Measurements from ENCODE around the gene TTR. TPM values are rescaled to one million over a fixed set of nuclear protein-coding genes. Genes with fewer than 3 reads are reported as not detected.

TTR gene
- total and polyA plus RNA-seq, 12 donors: 0.25 to 1.6 (median 0.82) TPM; not detected in 6

DNA sequence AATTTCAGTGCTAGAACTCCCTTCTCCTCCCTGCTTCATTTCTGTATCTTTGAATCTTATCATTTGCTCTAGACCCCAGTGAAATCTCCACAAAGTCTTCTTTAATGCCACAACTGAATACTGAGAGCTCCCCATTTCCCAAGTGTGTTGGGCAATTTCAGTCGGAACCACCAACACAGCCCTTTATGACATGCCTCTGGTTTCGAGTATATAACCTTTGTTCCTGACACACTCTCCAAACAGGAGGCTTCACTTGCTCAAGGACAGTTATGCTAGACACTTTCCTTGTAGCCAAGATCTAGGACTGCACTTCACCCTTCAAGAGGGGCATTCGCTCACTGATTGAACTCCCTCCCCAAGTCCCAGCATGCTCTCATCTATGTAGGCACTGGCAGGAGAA is 18.6 kb upstream of the TTR start:
- Histone ChIP-seq H3K27me3 (no peaks in the 10 kb centered on the region), H3K27ac (no peak overlapping the region), H3K4me1 (replicated peaks in 1 of 2) (no peaks in the 10 kb centered on the region), H3K4me3 (no peak overlapping the region), H3K36me3 (replicated peaks in 1 of 2) (no peaks in the 10 kb centered on the region), H3K9me3 (replicated peaks in 1 of 3) (no peaks in the 10 kb centered on the region)
- no peak for DNase-seq
- 77 to 85% (median 83%) methylated on average over 2 to 3 of the region's 3 CpGs for WGBS, 4 donors
- intact Hi-C loops (cut with DNase I): no loop called here
- no peak for TF ChIP-seq POLR2A (IDR thresholded peaks at IDR 0.05)
- TF ChIP-seq, protein P1, sequence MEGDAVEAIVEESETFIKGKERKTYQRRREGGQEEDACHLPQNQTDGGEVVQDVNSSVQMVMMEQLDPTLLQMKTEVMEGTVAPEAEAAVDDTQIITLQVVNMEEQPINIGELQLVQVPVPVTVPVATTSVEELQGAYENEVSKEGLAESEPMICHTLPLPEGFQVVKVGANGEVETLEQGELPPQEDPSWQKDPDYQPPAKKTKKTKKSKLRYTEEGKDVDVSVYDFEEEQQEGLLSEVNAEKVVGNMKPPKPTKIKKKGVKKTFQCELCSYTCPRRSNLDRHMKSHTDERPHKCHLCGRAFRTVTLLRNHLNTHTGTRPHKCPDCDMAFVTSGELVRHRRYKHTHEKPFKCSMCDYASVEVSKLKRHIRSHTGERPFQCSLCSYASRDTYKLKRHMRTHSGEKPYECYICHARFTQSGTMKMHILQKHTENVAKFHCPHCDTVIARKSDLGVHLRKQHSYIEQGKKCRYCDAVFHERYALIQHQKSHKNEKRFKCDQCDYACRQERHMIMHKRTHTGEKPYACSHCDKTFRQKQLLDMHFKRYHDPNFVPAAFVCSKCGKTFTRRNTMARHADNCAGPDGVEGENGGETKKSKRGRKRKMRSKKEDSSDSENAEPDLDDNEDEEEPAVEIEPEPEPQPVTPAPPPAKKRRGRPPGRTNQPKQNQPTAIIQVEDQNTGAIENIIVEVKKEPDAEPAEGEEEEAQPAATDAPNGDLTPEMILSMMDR (IDR thresholded peaks at IDR 0.05): no peak

DNA sequence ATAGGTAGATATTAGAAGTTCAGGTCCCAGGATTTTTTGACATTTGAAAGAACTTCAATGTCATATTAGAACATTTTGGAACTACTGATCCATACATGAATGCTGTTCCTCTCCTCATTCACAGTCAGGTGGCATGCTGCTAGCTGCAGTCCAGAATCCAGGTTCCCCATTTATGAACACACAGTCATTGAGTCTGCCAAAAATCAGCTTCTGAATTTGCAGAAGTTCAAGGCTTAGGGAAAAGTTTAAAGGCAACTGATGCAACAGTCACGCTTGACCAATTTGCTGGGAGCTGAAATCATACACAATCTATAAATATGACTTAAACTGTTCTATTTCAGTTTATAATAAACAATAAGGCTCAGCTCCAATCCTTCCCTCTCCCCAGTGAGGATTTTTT is 17.3 kb upstream of the TTR start:
- 47 to 67% (median 56%) methylated on average over 1 of the region's 1 CpG for WGBS, 4 donors
- intact Hi-C loops (cut with DNase I): no loop called here
- no peaks in the 10 kb centered on the region for H3K4me1 ChIP-seq (replicated peaks in 1 of 2)

DNA sequence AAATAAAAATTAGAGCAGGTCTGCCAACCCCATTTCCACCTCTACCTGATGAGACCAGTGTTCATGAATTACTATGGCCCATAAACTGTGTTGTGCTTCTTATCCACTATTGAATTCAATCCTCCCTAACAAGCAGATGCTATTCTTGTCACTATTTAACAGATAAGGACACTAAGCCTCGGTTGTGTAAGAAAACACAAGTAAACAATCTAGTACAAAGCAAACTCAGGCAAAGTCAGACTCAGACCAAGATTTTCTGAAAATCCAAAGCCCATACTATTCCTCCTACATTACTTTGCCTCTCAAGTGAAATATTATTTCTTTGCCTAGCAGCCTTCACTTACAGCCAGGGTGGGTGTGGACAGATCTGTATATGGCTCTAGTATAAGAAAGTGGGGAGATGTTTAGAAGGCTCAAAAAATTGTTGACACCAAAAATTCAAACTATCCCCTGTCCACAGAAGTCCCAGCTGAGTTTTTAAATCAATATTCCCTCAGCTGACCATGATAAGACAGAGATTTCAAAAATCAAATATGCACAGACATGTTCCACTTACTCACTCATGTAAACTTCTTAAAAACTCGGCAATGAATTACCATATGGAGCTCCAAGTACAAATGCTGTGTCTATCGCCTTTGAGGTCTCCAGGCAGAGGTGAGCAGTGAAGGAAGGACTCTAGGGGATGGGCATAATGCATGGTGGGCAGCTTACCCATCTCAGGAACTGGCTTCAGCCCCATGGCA is 16.0 kb upstream of the TTR start:
- 77 to 83% (median 79%) methylated on average over 3 of the region's 3 CpGs for WGBS, 4 donors

More for the DNA sequence above, 17.3 kb upstream of the TTR start:
- no peak overlapping the region for H3K27ac ChIP-seq
- no peak for DNase-seq
- no peak overlapping the region for H3K4me3 ChIP-seq
- no peaks in the 10 kb centered on the region for H3K36me3 ChIP-seq (replicated peaks in 1 of 2)
- no peaks in the 10 kb centered on the region for H3K27me3 ChIP-seq
- no peak for TF ChIP-seq POLR2A (IDR thresholded peaks at IDR 0.05)
- TF ChIP-seq, protein P1 (IDR thresholded peaks at IDR 0.05): no peak
- H3K9me3 ChIP-seq (replicated peaks in 1 of 3): no peaks in the 10 kb centered on the region

DNA sequence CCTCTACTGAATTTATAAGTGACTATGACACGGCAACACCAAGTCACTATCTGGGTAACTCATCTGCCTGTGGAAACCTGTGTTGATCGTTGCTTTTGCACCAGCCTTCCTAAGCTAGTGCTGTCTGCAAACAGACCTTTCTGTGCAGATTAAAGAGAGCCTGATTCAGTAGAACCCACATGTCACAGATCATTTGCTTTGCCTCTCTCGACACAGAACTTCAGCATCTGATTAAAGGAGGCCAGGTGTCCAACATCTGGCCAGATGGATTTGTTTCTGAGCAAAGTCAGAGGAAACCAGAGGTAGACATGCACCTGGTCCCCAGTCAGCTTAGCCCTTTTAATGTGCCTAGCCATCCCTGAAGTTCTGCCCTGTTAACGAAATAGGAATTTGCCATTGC is 15.0 kb upstream of the TTR start:
- no peaks in the 10 kb centered on the region for H3K27me3 ChIP-seq
- 67 to 87% (median 76%) methylated on average over 4 of the region's 4 CpGs for WGBS, 4 donors
- no peak overlapping the region for H3K4me3 ChIP-seq
- DNase-seq: no peak
- TF ChIP-seq, protein P1 (IDR thresholded peaks at IDR 0.05): no peak
- TF ChIP-seq POLR2A (IDR thresholded peaks at IDR 0.05): no peak
- no peaks in the 10 kb centered on the region for H3K4me1 ChIP-seq (replicated peaks in 1 of 2)
- H3K36me3 ChIP-seq (replicated peaks in 1 of 2): no peaks in the 10 kb centered on the region
- intact Hi-C loops (cut with DNase I): no loop called here
- H3K9me3 ChIP-seq (replicated peaks in 1 of 3): no peaks in the 10 kb centered on the region
- no peak overlapping the region for H3K27ac ChIP-seq

More for the DNA sequence above, 16.0 kb upstream of the TTR start:
- H3K4me1 ChIP-seq (replicated peaks in 1 of 2): no peaks in the 10 kb centered on the region
- intact Hi-C loops (cut with DNase I): no loop called here
- H3K27ac ChIP-seq: no peak overlapping the region
- no peaks in the 10 kb centered on the region for H3K27me3 ChIP-seq
- H3K36me3 ChIP-seq (replicated peaks in 1 of 2): no peaks in the 10 kb centered on the region
- DNase-seq: no peak
- TF ChIP-seq, protein P1 (IDR thresholded peaks at IDR 0.05): no peak
- no peak for TF ChIP-seq POLR2A (IDR thresholded peaks at IDR 0.05)
- no peak overlapping the region for H3K4me3 ChIP-seq
- H3K9me3 ChIP-seq (replicated peaks in 1 of 3): no peaks in the 10 kb centered on the region

All from adrenal gland (tissue), 12 donors.